Hepatocyte (in vitro differentiated cells): ENCODE data around the gene ABHD16A.

Source experiments
- CTCF ChIP-seq: fragments of 200-600 bp; sonication (generic); IDR thresholded peaks from 2 replicates; pipeline ENCODE4 v1.5.1; 2016; ENCODE audit warnings: antibody characterized with exemption, mild to moderate bottlenecking; ENCODE audit not compliant: poor library complexity
- EZH2 ChIP-seq: fragments of 200-600 bp; sonication (generic); IDR thresholded peaks from 2 replicates; pipeline ENCODE4 v1.6.1; 2016; ENCODE audit warnings: antibody characterized with exemption, mild to moderate bottlenecking, borderline replicate concordance
- EZH2phosphoT487 ChIP-seq: fragments of 200-600 bp; sonication (generic); IDR thresholded peaks from one replicate; pipeline ENCODE4 v1.6.1; 2018; ENCODE audit warnings: antibody characterized with exemption, mild to moderate bottlenecking, low read depth, moderate library complexity; ENCODE audit not compliant: unreplicated experiment, severe bottlenecking

GRCh38 chr6:31737991-31738979, 35.2 kb upstream of the ABHD16A start:
- TF ChIP-seq EZH2phosphoT487 (no peak), CTCF (peak; percentile 29), EZH2 (no peak)
